ENCODE measurements around the gene CPED1.

Gene CPED1

GRCh38 chr7:121197455-121197854, 208.9 kb downstream of the CPED1 start:
- DNase-seq (ENCODE audit: low read depth) = no peak
- TF ChIP-seq CTCF (conservative IDR thresholded peaks at IDR 0.05; ENCODE audit: low read depth, low read length) = no peak

GRCh38 chr7:121198502-121198901, 210.0 kb downstream of the CPED1 start:
- no peak for TF ChIP-seq CTCF (conservative IDR thresholded peaks at IDR 0.05; ENCODE audit: low read depth, low read length)
- no peak overlapping the region for H3K4me3 ChIP-seq (ENCODE audit: low read depth, low read length)
- DNase-seq (ENCODE audit: low read depth) = no peak

More at GRCh38 chr7:121197455-121197854, 208.9 kb downstream of the CPED1 start:
- no peak overlapping the region for H3K4me3 ChIP-seq (ENCODE audit: low read depth, low read length)

- no peak for TF ChIP-seq CTCF (conservative IDR thresholded peaks at IDR 0.05; ENCODE audit: low read depth, low read length)
- DNase-seq (ENCODE audit: low read depth) = no peak
- H3K4me3 ChIP-seq (ENCODE audit: low read depth, low read length) = no peak overlapping the region
Measured at GRCh38 chr7:121202125-121202524, 213.6 kb downstream of the CPED1 start.

GRCh38 chr7:121202834-121203233, 214.3 kb downstream of the CPED1 start:
- no peak for TF ChIP-seq CTCF (conservative IDR thresholded peaks at IDR 0.05; ENCODE audit: low read depth, low read length)
- no peak overlapping the region for H3K4me3 ChIP-seq (ENCODE audit: low read depth, low read length)
- DNase-seq (ENCODE audit: low read depth) = no peak

- TF ChIP-seq CTCF (conservative IDR thresholded peaks at IDR 0.05; ENCODE audit: low read depth, low read length) = no peak
- H3K4me3 ChIP-seq (ENCODE audit: low read depth, low read length) = no peak overlapping the region
- DNase-seq (ENCODE audit: low read depth) = no peak
Measured at GRCh38 chr7:121204537-121204936, 216.0 kb downstream of the CPED1 start.

GRCh38 chr7:121205777-121206176, 217.3 kb downstream of the CPED1 start:
- no peak for TF ChIP-seq CTCF (conservative IDR thresholded peaks at IDR 0.05; ENCODE audit: low read depth, low read length)
- no peak overlapping the region for H3K4me3 ChIP-seq (ENCODE audit: low read depth, low read length)
- no peak for DNase-seq (ENCODE audit: low read depth)

GRCh38 chr7:121211253-121211652, 222.7 kb downstream of the CPED1 start:
- H3K4me3 ChIP-seq (ENCODE audit: low read depth, low read length) = no peak overlapping the region
- no peak for TF ChIP-seq CTCF (conservative IDR thresholded peaks at IDR 0.05; ENCODE audit: low read depth, low read length)
- no peak for DNase-seq (ENCODE audit: low read depth)
